Measurements from ENCODE around the gene KCNK3. TPM values are rescaled to one million over a fixed set of nuclear protein-coding genes. Genes with fewer than 3 reads are reported as not detected.
A peak's percentile ranks its signal among the peaks of the same experiment; 100 is the strongest.

The KCNK3 gene
- total and polyA plus RNA-seq, 2 of the 13 experiments (the other 11 are each of a cell fraction or from before 2014, with no cell fraction given) = not detected

DNA sequence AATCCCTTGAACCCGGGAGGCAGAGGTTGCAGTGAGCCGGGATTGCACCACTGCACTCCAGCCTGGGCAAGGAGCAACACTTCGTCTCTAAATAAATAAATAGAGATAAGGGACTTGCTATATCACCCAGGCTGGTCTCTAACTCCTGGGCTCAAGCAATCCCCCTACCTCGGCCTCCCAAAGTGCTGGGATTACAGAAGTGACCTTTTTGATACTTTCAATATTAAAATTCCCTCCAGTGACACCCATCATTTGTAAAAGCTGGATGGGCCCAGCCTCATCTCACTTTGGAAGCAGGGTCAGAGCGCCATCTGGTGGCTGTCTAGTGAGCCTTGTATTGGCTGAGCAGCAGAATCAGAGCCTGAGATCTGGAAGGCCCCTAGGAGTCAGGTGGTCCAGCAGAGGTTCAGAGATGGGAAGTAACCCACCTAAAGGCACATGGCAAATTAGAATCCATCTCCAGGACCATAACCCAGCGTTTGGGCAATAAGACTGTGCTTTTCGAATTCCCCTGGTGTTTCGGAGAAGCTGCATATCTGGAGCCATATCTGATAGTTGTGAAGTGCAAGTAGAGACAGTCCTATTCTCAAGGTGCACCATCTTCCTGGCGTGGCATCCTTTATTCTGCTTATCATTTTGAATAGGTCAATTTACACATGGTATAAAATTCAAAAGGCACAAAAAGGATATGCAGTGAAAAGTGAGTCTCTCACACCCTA, 53.2 kb downstream of the KCNK3 start (continued):
- TF ChIP-seq ZFX (CRISPR knock-in tag; IDR thresholded peaks at IDR 0.05; ENCODE audit: low read depth) (peak; percentile 57), JUN (CRISPR knock-in tag; IDR thresholded peaks at IDR 0.05) (no peak), ZNF703 (CRISPR knock-in tag; IDR thresholded peaks at IDR 0.05; ENCODE audit: borderline replicate concordance) (no peak), RNF2 (conservative IDR thresholded peaks at IDR 0.05; ENCODE audit: low read depth) (no peak), MZF1 (CRISPR knock-in tag; IDR thresholded peaks at IDR 0.05; ENCODE audit: borderline replicate concordance) (no peak), ZNF335 (CRISPR knock-in tag; IDR thresholded peaks at IDR 0.05) (no peak), FOSL2 (CRISPR knock-in tag; IDR thresholded peaks at IDR 0.05) (0 out of 2 replicates have a peak, but pooled peaks have one; percentile 19), KMT2B (CRISPR knock-in tag; IDR thresholded peaks at IDR 0.05) (no peak), ZNF614 (CRISPR knock-in tag; IDR thresholded peaks at IDR 0.05; ENCODE audit: borderline replicate concordance) (peak; percentile 19; the same call in 1 of the 2 replicates), NFE2L2 (IDR thresholded peaks at IDR 0.05; ENCODE audit: low read length) (no peak; the same call in 1 of the 2 replicates), YY1 (IDR thresholded peaks at IDR 0.05; ENCODE audit: insufficient read depth, insufficient replicate concordance, low read depth, low read length) (peak; percentile 27), RXRB (CRISPR knock-in tag; IDR thresholded peaks at IDR 0.05; ENCODE audit: borderline replicate concordance) (no peak; the same call in 1 of the 2 replicates), KAT8 (CRISPR knock-in tag; IDR thresholded peaks at IDR 0.05) (0 out of 2 replicates have a peak, but pooled peaks have one; percentile 33), ZNF547 (CRISPR knock-in tag; IDR thresholded peaks at IDR 0.05) (0 out of 2 replicates have a peak, but pooled peaks have one; percentile 16), NCOA5 (CRISPR knock-in tag; IDR thresholded peaks at IDR 0.05) (no peak), ZKSCAN1 (IDR thresholded peaks at IDR 0.05; ENCODE audit: low read length) (peak; percentile 84; the same call in 1 of the 2 replicates), RXRA (CRISPR knock-in tag; IDR thresholded peaks at IDR 0.05) (no peak), ZMYM4 (CRISPR knock-in tag; IDR thresholded peaks at IDR 0.05) (no peak), JUNB (CRISPR knock-in tag; IDR thresholded peaks at IDR 0.05; ENCODE audit: borderline replicate concordance) (no peak), KLF12 (CRISPR knock-in tag; IDR thresholded peaks at IDR 0.05; ENCODE audit: borderline replicate concordance) (no peak), JARID2 (CRISPR knock-in tag; IDR thresholded peaks at IDR 0.05; ENCODE audit: insufficient replicate concordance) (no peak), ZNF569 (CRISPR knock-in tag; IDR thresholded peaks at IDR 0.05; ENCODE audit: borderline replicate concordance) (no peak), HOXA3 (CRISPR knock-in tag; IDR thresholded peaks at IDR 0.05) (no peak)
- TF ChIP-seq, protein P1, sequence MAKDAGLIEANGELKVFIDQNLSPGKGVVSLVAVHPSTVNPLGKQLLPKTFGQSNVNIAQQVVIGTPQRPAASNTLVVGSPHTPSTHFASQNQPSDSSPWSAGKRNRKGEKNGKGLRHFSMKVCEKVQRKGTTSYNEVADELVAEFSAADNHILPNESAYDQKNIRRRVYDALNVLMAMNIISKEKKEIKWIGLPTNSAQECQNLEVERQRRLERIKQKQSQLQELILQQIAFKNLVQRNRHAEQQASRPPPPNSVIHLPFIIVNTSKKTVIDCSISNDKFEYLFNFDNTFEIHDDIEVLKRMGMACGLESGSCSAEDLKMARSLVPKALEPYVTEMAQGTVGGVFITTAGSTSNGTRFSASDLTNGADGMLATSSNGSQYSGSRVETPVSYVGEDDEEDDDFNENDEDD (CRISPR knock-in tag; IDR thresholded peaks at IDR 0.05; ENCODE audit: borderline replicate concordance) = no peak
- TF ChIP-seq, protein P2, sequence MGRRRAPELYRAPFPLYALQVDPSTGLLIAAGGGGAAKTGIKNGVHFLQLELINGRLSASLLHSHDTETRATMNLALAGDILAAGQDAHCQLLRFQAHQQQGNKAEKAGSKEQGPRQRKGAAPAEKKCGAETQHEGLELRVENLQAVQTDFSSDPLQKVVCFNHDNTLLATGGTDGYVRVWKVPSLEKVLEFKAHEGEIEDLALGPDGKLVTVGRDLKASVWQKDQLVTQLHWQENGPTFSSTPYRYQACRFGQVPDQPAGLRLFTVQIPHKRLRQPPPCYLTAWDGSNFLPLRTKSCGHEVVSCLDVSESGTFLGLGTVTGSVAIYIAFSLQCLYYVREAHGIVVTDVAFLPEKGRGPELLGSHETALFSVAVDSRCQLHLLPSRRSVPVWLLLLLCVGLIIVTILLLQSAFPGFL (CRISPR knock-in tag; IDR thresholded peaks at IDR 0.05) = no peak
- TF ChIP-seq, protein P3, sequence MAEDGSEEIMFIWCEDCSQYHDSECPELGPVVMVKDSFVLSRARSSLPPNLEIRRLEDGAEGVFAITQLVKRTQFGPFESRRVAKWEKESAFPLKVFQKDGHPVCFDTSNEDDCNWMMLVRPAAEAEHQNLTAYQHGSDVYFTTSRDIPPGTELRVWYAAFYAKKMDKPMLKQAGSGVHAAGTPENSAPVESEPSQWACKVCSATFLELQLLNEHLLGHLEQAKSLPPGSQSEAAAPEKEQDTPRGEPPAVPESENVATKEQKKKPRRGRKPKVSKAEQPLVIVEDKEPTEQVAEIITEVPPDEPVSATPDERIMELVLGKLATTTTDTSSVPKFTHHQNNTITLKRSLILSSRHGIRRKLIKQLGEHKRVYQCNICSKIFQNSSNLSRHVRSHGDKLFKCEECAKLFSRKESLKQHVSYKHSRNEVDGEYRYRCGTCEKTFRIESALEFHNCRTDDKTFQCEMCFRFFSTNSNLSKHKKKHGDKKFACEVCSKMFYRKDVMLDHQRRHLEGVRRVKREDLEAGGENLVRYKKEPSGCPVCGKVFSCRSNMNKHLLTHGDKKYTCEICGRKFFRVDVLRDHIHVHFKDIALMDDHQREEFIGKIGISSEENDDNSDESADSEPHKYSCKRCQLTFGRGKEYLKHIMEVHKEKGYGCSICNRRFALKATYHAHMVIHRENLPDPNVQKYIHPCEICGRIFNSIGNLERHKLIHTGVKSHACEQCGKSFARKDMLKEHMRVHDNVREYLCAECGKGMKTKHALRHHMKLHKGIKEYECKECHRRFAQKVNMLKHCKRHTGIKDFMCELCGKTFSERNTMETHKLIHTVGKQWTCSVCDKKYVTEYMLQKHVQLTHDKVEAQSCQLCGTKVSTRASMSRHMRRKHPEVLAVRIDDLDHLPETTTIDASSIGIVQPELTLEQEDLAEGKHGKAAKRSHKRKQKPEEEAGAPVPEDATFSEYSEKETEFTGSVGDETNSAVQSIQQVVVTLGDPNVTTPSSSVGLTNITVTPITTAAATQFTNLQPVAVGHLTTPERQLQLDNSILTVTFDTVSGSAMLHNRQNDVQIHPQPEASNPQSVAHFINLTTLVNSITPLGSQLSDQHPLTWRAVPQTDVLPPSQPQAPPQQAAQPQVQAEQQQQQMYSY (CRISPR knock-in tag; IDR thresholded peaks at IDR 0.05) = no peak

Measured in HepG2 (cell line).